ENCODE data around the gene MYO7A.

DNA sequence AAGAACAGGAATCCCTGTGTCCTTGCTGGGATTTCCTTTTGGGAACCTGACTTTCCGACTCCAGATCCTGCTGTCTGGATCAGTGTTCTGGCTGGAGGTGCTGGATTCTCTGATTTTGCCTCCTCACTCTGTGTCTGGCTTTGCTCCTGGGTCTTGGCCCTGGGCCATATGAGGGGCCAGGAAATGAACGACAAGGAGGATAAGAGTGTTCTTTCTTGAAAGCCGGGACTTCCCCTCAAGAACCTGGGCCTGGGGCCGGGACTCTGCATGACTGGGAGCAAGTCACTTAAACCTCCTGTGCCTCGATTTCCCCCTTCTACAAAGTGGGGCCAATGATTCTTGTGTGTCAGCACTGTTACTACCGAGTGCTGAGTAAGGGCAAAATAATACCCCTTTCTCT is 2.9 kb upstream of the MYO7A start:
- TF ChIP-seq, protein P1, sequence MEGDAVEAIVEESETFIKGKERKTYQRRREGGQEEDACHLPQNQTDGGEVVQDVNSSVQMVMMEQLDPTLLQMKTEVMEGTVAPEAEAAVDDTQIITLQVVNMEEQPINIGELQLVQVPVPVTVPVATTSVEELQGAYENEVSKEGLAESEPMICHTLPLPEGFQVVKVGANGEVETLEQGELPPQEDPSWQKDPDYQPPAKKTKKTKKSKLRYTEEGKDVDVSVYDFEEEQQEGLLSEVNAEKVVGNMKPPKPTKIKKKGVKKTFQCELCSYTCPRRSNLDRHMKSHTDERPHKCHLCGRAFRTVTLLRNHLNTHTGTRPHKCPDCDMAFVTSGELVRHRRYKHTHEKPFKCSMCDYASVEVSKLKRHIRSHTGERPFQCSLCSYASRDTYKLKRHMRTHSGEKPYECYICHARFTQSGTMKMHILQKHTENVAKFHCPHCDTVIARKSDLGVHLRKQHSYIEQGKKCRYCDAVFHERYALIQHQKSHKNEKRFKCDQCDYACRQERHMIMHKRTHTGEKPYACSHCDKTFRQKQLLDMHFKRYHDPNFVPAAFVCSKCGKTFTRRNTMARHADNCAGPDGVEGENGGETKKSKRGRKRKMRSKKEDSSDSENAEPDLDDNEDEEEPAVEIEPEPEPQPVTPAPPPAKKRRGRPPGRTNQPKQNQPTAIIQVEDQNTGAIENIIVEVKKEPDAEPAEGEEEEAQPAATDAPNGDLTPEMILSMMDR (IDR thresholded peaks at IDR 0.05): no peak
- no peak for TF ChIP-seq ZFX (IDR thresholded peaks at IDR 0.05; ENCODE audit: borderline replicate concordance)
